ENCODE measurements around the gene CPAMD8. TPM values are rescaled to one million over a fixed set of nuclear protein-coding genes. Genes with fewer than 3 reads are reported as not detected.

Gene CPAMD8
- total RNA-seq, 4 donors from 2014 or later = 2.8 to 18.3 (median 15.7) TPM

GRCh38 chr19:17061691-17062090 is 35.1 kb upstream of the CPAMD8 start:
- H3K27me3 ChIP-seq = no peaks in the 10 kb centered on the region
- no peaks in the 10 kb centered on the region for H3K36me3 ChIP-seq
- H3K4me1 ChIP-seq = no peaks in the 10 kb centered on the region
- DNase-seq = no peak
- intact Hi-C loops (cut with DNase I; ENCODE audit: low total_unique reads) = loop anchor here (10.0 kb wide), 1 partner anchor 103 kb away; no protein-coding TSS in a partner anchor
- H3K9me3 ChIP-seq = peaks cover 0 to 15% of the 10 kb centered on the region in 2 donors
- TF ChIP-seq CTCF (IDR thresholded peaks at IDR 0.05) (no peak), POLR2A (IDR thresholded peaks at IDR 0.05) (no peak)
- no peak overlapping the region for H3K27ac ChIP-seq
- no peak overlapping the region for H3K4me3 ChIP-seq

- no peak for TF ChIP-seq POLR2A (IDR thresholded peaks at IDR 0.05)
- TF ChIP-seq CTCF (IDR thresholded peaks at IDR 0.05) = no peak
Measured at GRCh38 chr19:17061205-17061604, 34.6 kb upstream of the CPAMD8 start.

GRCh38 chr19:17060802-17061201 is 34.2 kb upstream of the CPAMD8 start:
- Histone ChIP-seq H3K27me3 (no peaks in the 10 kb centered on the region), H3K36me3 (no peaks in the 10 kb centered on the region), H3K4me3 (no peak overlapping the region), H3K9me3 (peaks cover 0 to 15% of the 10 kb centered on the region in 2 donors), H3K4me1 (no peaks in the 10 kb centered on the region), H3K27ac (no peak overlapping the region)
- intact Hi-C loops (cut with DNase I; ENCODE audit: low total_unique reads) = loop anchor here (10.0 kb wide), 1 partner anchor 104 kb away; no protein-coding TSS in a partner anchor
- no peak for DNase-seq
- TF ChIP-seq POLR2A (IDR thresholded peaks at IDR 0.05) (no peak), CTCF (IDR thresholded peaks at IDR 0.05) (no peak)

More at GRCh38 chr19:17061205-17061604, 34.6 kb upstream of the CPAMD8 start:
- no peak for DNase-seq
- peaks cover 0 to 15% of the 10 kb centered on the region in 2 donors for H3K9me3 ChIP-seq
- H3K4me3 ChIP-seq = no peak overlapping the region
- intact Hi-C loops (cut with DNase I; ENCODE audit: low total_unique reads) = loop anchor here (10.0 kb wide), 1 partner anchor 104 kb away; no protein-coding TSS in a partner anchor
- no peak overlapping the region for H3K27ac ChIP-seq
- no peaks in the 10 kb centered on the region for H3K27me3 ChIP-seq
- H3K36me3 ChIP-seq = no peaks in the 10 kb centered on the region
- no peaks in the 10 kb centered on the region for H3K4me1 ChIP-seq

GRCh38 chr19:17058236-17058635 is 31.6 kb upstream of the CPAMD8 start:
- no peak for DNase-seq
- Histone ChIP-seq H3K36me3 (no peaks in the 10 kb centered on the region), H3K27ac (no peak overlapping the region), H3K4me1 (no peaks in the 10 kb centered on the region), H3K9me3 (peaks cover 0 to 15% of the 10 kb centered on the region in 2 donors), H3K27me3 (no peaks in the 10 kb centered on the region), H3K4me3 (no peak overlapping the region)
- intact Hi-C loops (cut with DNase I; ENCODE audit: low total_unique reads) = loop anchor here (10.0 kb wide), 1 partner anchor 283 kb away; no protein-coding TSS in a partner anchor
- TF ChIP-seq CTCF (IDR thresholded peaks at IDR 0.05) = no peak
- TF ChIP-seq POLR2A (IDR thresholded peaks at IDR 0.05) = no peak

- no peaks in the 10 kb centered on the region for H3K27me3 ChIP-seq
- H3K4me1 ChIP-seq = no peaks in the 10 kb centered on the region
- H3K4me3 ChIP-seq = no peak overlapping the region
- TF ChIP-seq POLR2A (IDR thresholded peaks at IDR 0.05) = no peak
- TF ChIP-seq CTCF (IDR thresholded peaks at IDR 0.05) = no peak
- no peak for DNase-seq
- no peak overlapping the region for H3K27ac ChIP-seq
- no peaks in the 10 kb centered on the region for H3K36me3 ChIP-seq
- peaks cover 0 to 15% of the 10 kb centered on the region in 2 donors for H3K9me3 ChIP-seq
- intact Hi-C loops (cut with DNase I; ENCODE audit: low total_unique reads) = loop anchor here (10.0 kb wide), 1 partner anchor 281 kb away; no protein-coding TSS in a partner anchor
Measured at GRCh38 chr19:17055636-17056035, 29.0 kb upstream of the CPAMD8 start.
